ENCODE results near the gene CASR. TPM values are rescaled to one million over a fixed set of nuclear protein-coding genes. Genes with fewer than 3 reads are reported as not detected.

CASR gene
- total RNA-seq, 1 experiment from 2014 or later = 0.02 TPM

DNA sequence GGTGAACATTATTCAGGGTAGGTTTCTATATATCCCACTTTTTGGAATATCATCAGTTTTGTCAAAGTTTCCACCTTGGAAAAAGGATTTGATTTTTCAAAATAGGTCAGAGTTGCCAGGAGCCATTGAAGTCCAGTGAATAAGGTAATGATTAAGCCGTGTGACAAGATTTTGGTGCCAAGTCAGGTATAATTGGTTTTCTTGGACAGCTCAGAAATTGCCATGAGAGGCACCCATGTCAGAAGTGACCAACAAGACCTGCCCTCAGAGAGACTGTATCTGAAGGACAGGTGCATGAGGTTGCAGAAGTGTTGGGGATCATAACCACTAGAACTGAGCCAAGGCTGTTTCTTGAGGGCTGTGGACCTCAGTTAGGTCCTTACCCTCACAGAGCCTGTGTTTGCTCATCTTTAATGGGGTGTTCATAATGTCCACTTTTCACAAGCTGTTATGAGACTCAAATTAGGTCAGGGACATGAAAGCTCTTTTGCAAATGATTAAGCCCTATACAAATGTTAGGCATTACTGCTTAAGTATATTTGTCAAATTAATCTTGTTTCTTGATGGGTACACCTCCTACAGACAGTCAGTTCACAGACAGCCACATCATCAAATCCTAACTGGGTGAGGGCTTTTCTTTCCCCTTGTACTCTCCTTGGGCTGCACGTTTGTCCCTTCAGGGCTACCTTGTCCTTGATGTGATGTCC is 32.3 kb downstream of the CASR start:
- no peak overlapping the region for H3K27ac Mint-ChIP-seq
- no peak overlapping the region for H2BK12ac ChIP-seq (ENCODE audit: insufficient read length, low read depth, low read length)
- H3K36me3 Mint-ChIP-seq (ENCODE audit: insufficient read depth in 1 of 3, low read depth in 3 of 3) = no peaks in the 10 kb centered on the region; a peak in 1 of 7 replicates
- H3K27me3 ChIP-seq (ENCODE audit: insufficient read depth, low read length) = no peaks in the 10 kb centered on the region
- no peak overlapping the region for H2BK20ac ChIP-seq (ENCODE audit: low read depth, low read length, poor library complexity, severe bottlenecking)
- H4K5ac ChIP-seq (ENCODE audit: insufficient read length, low read depth, low read length) = no peak overlapping the region
- no CpG with 5 or more reads among the region's 2 CpGs for WGBS (ENCODE audit: extremely low coverage, insufficient read length, low lambda C conversion rate)
- 0 out of 2 replicates have a peak, but pooled peaks cover 2% of the 10 kb centered on the region for H3K27me3 Mint-ChIP-seq (ENCODE audit: low read depth)
- no peak overlapping the region for H3K9ac ChIP-seq (ENCODE audit: extremely low read depth, insufficient read length, low read length)
- H3K79me2 ChIP-seq (ENCODE audit: insufficient read depth, low read length) = no peaks in the 10 kb centered on the region
- H3K56ac ChIP-seq (ENCODE audit: insufficient read length, low read depth, low read length) = no peak overlapping the region
- no peak overlapping the region for H4K91ac ChIP-seq (ENCODE audit: insufficient read length, low read depth, low read length)
- H3K4me2 ChIP-seq (ENCODE audit: insufficient read depth, insufficient read length, low read length) = no peak overlapping the region
- no peaks in the 10 kb centered on the region for H3K79me1 ChIP-seq (ENCODE audit: insufficient read depth, low read depth, low read length, poor library complexity, severe bottlenecking)
- peaks cover 3 to 7% of the 10 kb centered on the region in 2 experiments; a peak in 3 of 4 replicates for H3K4me1 Mint-ChIP-seq
- no peak overlapping the region for H2AFZ ChIP-seq (ENCODE audit: low read length)
- no peaks in the 10 kb centered on the region for H3K4me1 ChIP-seq (ENCODE audit: insufficient read depth, low read length)
- H3K18ac ChIP-seq (ENCODE audit: insufficient read length, low read depth, low read length) = no peak overlapping the region
- no peaks in the 10 kb centered on the region for H3K23me2 ChIP-seq (ENCODE audit: insufficient read length, low read depth, low read length, poor library complexity, severe bottlenecking)
- H2BK15ac ChIP-seq (ENCODE audit: low read depth, low read length) = no peak overlapping the region
- no peak overlapping the region for H3T11ph ChIP-seq (ENCODE audit: low read length)
- H2BK5ac ChIP-seq (ENCODE audit: insufficient read length, low read length) = no peak overlapping the region
- no peak overlapping the region for H3K4ac ChIP-seq (ENCODE audit: low read depth, low read length)
- no peaks in the 10 kb centered on the region for H4K20me1 ChIP-seq (ENCODE audit: control insufficient read depth, insufficient read depth, insufficient read length)
- no peak overlapping the region for H3K27ac ChIP-seq (ENCODE audit: insufficient read length, low read depth, low read length)
- DNase-seq = no peak
- 0 out of 2 replicates have a peak overlapping the region, but pooled peaks have one; percentile 57 for H3K14ac ChIP-seq (ENCODE audit: insufficient read depth, low read length)
- no peak overlapping the region for H3K4me3 Mint-ChIP-seq
- TF ChIP-seq, protein P1, sequence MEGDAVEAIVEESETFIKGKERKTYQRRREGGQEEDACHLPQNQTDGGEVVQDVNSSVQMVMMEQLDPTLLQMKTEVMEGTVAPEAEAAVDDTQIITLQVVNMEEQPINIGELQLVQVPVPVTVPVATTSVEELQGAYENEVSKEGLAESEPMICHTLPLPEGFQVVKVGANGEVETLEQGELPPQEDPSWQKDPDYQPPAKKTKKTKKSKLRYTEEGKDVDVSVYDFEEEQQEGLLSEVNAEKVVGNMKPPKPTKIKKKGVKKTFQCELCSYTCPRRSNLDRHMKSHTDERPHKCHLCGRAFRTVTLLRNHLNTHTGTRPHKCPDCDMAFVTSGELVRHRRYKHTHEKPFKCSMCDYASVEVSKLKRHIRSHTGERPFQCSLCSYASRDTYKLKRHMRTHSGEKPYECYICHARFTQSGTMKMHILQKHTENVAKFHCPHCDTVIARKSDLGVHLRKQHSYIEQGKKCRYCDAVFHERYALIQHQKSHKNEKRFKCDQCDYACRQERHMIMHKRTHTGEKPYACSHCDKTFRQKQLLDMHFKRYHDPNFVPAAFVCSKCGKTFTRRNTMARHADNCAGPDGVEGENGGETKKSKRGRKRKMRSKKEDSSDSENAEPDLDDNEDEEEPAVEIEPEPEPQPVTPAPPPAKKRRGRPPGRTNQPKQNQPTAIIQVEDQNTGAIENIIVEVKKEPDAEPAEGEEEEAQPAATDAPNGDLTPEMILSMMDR (conservative IDR thresholded peaks at IDR 0.05) = no peak
- no peak overlapping the region for H4K8ac ChIP-seq (replicated peaks; ENCODE audit: insufficient read length, low read depth, low read length)
- peaks cover 0 to 3% of the 10 kb centered on the region in 2 experiments; a peak in 2 of 5 replicates for H3K9me3 Mint-ChIP-seq
- no peaks in the 10 kb centered on the region for H3K9me3 ChIP-seq (ENCODE audit: control insufficient read depth, low read depth, low read length)
- no peak overlapping the region for H3K23ac ChIP-seq (ENCODE audit: insufficient read length, low read depth, low read length)
- H2BK120ac ChIP-seq (ENCODE audit: low read depth, low read length, poor library complexity, severe bottlenecking) = no peak overlapping the region
- H2AK5ac ChIP-seq (ENCODE audit: insufficient read length, low read length) = no peak overlapping the region
